Activated gamma-delta T cell (primary cell): ENCODE results near the gene UQCRQ.

Experiments
- DNase-seq: peaks from one replicate; lab custom pipeline; 2025; lab: John Stamatoyannopoulos, UW

UQCRQ gene

DNA sequence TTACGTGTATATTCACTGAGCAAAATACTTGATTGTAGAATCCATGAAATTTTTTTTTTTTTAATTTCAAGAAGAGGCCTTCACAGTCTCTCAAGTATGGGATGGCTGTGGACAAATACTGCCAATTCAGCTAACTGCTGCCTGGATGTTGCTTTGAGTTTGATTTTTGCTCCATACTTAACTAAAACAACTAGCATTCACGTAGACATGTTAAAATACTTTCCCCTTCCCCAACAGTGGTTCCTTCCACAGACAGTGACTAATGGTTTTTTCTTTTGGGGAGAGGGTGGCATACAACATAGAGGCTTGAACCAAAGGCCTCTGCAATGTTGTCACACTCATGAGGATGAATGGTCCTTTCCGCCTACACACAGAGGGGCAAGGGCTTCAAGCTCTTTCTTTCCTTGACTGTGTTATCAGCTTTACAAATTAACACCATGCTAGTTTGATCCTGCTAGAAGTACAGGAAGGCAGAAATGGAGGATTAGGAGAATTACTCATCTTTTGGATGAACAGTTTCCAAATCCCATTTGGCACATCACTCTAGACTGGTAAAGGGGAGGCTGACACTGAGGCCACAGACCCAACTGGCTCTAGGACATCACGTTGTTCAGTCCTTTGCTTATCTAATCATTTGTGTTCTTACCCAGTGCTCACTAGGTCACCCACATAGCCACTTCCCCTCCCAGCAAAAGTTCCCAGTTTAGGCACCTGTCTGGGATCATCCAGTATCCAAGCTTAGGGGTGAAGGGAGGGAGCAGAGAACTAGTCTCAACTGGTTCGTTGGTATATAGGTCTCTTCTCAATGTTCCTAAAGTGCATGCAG lies 5.2 kb downstream of the UQCRQ start:
- no peak for DNase-seq

DNA sequence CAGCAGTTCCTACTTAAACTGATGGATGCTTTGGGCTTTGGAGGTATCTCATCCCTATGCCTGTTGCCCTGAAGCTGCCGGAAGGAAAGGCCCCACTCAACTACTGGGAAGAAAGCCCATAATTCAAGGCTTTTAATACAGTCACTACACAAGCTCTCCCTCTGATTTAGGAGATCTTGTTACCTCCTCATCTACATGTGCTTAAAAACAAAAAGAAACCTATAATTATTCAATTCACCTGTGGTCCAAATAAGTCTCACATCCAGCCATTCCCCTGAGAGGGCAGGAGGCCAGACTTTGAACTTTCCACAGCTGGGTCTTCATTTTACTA lies 6.3 kb downstream of the UQCRQ start:
- DNase-seq, result no peak

DNA sequence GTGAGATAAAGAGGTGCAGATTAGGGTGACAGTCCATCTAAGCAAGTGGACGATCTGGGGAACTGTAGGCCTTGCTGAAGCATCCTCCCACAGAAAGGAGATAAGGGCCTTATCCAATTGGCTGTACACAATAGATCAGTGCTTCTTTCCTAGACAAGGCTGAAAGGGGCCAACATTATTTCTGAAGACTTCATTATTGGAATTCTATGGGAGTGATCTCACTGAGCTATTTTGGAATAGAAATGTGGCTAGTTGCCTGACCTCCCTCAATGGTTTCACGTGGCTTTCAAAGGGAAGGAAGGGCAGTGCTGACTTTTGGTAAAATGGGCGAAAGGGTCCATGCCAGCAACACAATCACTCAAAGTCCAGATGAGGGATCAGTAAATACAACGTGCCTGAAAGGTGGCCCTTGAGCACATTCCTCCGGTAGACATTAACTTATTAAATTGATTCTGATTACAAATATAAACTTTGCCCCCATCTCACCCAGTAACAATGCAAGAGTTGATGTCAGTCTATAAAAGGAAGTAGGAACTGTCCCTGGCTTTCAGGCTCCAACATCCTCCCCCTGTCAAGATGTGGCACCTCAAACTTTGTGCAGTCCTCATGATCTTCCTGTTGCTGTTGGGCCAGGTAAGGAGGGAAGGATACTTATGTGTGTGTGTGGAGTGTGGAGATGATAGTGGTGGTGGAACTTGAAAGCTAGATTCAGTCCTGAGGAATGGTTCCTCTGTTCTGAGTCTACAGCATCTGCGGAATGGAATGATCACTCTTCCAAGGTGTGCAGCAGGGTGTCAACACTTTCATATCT lies 6.9 kb downstream of the UQCRQ start, which contains the start of gene LEAP2:
Gene LEAP2 (plus strand): TSS at position 550 of the 811 bp plus-strand sequence. CDS start 27 bp downstream, at position 577.
- DNase-seq, result no peak

DNA sequence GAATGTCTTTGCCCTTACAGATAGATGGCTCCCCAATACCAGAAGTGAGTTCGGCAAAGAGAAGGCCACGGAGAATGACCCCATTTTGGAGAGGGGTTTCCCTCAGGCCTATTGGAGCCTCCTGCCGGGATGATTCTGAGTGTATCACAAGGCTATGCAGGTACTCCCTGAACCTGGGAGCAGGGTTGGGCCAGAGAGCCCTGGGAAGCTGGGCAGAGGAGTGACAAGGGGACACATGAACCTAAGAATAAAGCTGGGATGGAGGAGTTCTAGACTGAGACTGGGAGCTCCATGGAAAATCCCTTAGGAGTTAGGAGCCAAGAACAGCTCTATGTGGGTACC lies 7.5 kb downstream of the UQCRQ start:
- DNase-seq, result no peak

DNA sequence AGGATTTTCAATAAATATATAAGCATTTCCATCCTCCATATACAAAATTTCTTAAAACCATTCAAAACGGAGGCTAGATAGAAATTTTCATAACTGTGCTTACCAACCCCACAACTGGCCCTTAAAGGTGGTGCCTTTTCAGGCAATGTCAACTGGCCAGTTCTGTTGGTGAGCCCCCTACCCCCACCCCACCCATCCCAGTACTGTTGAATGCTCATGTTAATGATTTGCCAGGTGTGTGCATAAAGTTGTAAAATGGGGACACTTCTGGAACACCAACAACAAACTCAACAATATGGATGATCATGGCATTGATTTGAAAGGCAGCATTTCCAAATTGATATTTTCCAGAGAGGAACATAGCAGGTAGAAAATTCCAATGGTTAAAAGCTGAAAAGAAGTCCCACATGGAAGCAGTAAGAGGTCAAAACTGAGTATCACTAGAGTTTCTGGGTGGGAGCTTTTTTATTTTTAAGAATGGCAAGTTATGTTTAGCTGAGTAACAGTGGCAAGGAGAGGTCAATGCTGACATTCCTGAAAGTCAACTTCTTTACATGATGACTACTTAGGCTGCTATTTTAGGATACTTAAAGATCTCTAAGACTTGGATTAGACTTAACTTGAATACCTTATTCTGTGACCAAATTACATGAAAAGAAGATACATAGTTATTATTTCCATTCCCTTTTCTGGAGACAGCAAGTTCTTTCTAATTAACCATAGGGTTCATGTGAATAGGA lies 9.7 kb downstream of the UQCRQ start:
- no peak for DNase-seq

DNA sequence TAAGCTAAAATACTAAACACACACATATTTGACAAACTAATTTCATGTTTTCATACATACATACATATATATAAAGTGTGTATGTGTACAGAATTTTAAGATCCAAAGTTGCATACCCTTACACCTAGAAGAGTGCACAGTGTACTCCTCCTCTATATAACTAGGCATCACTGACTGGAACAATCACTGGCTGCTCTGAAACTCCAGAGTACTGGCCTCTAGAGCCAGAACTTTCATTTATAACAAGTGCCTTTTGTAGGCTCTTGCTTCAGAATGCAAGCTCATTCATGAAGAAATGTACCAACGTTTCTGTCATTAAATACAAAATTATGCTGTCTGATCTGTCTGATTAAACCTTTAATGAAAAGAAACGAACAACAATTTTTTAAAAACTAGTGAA lies 11.0 kb downstream of the UQCRQ start:
- DNase-seq, result no peak

DNA sequence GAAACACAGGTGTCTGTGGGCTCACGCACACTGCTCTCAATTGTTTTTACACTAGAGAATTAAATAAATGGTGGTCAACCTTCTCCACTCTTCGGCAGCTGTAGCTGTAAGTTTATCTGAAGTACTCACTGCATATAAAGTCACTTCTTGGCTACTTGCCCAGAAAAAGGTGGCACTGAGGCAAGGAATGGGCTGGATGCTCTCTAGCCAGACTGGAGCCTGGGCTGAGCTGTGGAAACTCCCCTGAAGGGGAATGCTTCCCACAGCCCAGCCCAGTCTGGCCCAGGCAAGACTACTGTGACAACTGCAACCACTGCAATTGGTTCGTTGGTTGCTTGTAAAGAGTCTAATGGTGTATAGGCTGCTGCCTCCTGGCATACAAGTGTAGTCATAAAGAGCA lies 11.5 kb downstream of the UQCRQ start:
- DNase-seq, result no peak

DNA sequence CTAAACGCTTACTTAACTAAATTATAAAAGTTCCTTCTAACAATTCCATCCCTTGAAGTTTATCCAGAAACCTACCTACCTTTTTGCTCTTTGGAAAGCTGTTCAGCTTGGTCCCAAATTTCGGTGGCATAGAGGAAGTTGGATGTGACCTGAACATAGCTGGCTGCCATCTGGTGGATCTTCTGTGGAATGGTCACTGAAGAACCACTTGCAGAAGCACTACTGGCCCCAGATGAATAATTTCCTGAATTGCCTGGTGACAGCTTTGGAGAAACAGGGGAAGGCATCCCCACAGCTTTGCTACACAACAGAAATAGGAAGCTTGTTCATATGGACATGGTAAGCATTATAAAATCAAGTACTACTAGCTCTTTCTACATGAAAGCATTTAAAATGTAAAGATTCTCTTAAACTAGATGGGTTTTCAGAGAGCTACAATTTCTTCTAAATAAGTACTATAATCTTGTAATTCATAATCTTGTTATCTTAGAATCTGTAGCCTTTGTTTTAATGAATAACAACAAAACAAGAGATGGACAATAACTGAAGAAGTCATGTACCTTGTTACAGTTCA lies 16.9 kb downstream of the UQCRQ start:
- no peak for DNase-seq

DNA sequence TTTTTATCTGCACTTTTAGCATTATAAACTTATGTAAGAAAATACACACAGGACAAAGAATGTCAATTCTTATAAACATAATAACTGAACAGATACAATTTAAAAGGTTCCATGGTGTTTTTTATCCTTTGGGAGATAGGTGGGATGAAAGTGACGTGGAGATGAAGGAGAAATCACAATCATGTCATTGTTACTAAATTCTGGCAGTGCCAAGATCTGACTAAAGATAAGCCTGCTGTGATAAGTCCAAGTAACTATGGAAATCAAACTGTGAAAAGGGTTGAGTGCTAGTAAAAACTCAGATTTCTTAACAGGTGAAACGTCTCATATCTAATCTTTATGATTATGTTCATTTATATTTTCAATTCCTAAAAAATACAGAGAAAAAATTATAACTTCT lies 18.1 kb downstream of the UQCRQ start:
- DNase-seq, result no peak

DNA sequence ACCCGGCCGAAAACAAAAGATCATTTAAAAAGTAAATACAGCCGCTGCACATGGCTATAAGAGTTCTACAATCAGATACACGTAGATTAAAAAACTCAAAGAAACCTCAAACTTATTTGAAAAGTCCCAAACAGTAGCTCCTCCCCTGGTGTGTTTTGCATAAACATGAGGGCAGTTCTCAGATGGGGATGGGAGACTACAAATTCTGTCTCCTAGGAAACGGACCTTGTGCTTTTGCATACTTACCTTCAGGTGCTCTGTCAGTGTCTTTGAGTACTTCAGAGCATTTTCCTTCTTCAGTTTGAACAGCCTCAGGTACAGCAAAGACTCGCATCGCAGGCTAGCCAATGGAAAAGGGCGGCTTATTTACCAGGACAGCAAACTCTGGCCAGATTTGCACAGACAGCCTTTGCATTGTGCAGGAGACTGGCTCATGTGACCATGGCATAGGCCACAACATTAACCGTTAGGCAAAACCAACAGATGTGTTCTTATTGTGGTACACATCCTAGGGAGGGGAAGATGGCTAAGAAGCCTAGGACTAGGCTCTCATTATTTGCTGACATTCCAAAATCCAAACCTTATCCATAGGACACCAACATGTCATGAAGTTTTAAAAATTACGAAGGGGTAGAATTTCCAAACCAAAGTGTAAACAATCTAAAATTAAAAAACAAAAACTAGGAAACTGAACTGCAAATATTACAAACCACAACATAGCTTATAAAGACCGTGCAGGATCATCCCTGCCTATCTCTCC lies 19.8 kb downstream of the UQCRQ start:
- DNase-seq, result no peak

DNA sequence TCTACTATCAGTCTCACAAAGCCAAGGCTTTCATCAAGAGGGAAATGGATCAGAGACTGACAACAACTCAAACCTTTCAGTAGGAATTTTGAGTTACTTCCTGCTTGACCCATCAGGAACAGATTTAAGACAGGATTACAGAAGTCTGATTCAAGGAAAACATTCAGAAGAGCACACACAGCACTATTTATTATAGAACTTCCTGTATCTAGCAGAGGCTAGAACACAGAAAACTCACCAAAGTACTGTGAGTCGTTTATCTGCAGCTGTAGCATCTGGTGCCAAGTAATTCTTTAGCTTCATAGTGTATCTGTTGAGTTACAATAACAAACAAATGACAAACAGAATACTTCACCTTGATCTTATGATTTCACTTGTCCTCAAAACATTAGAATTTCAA lies 20.8 kb downstream of the UQCRQ start:
- DNase-seq, result no peak

DNA sequence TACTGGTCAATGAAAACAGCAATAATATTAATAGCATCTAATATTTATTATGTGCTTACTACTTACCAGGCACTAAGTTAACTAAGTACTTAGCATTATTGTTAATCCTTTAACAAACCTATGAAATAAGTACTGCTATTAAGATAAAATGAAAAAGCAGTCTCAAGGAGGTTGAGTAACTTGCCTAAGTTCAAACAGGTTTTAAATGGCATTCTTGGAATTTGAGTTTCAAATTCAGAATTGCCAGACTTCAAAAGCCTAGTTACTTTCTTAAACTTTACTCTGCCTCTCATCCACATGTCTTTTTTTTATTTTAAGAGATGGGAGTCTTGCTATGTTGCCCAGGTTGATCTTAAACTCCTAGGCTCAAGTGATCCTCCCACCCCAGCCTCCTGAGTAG lies 23.1 kb downstream of the UQCRQ start:
- DNase-seq, result no peak

DNA sequence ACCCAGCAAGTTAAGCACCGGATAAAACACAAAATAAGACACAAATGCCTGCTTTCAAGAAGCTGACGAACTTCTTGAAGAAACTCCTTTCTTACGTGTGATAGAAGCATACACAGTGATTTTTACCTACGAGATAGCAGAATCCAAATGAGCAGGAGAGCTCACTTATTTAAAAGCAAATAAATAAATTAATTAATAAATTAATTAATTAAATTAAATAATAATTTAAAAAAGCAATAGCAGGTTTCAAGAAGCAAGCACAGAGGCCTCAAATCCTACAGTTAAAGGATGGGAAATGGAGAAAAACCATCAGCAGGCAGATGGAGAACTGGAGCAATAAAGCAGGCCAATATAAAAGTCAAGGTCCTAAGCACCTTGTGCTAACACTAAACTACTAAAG lies 24.4 kb downstream of the UQCRQ start:
- DNase-seq, result no peak

DNA sequence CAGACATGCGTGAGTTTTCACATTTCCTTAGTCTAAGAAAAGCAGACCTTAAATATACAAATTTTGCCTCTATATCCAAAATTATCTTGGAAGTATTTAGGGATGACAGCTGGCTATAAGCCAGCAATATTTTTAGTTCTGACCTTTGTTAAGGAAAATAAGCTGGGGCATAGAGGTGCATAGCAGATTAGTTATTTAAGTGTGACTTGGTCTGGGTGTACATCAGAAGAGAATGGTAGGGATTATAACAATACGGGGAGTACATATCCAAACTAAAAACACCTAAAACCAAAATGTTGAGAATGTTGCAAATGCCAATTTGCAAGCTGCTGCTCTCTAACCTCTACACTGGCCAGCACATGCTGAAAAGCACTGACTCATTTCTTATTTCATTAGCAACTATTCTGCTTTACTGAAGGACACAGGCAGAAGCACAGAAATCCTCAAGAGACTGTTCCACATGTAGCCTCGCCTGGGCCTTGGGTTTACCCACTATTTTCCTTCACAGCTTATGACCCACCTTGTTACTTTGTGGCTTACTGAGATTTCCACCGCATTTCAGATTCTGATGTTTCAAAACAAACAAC lies 29.4 kb downstream of the UQCRQ start:
- DNase-seq, result no peak

DNA sequence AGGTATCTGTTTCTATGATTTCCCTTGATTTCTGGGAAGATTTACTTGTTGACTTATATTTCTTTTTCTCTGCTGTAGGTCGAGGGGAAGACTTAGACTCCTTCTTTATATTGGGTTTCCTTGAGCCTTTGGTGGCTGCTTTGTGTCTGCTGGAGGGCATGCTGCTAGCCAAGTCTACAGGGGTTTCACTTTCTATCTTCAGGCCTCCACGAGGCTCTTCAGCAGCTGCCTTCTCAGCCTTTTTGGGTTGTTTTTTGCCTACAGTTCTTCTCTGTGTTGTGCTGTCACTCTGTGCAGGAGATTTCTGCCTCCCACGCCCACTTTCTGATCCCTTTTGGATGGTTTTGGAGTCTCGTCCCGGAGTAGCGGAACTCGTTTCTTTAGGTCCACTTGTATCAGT lies 30.2 kb downstream of the UQCRQ start:
- DNase-seq, result no peak

DNA sequence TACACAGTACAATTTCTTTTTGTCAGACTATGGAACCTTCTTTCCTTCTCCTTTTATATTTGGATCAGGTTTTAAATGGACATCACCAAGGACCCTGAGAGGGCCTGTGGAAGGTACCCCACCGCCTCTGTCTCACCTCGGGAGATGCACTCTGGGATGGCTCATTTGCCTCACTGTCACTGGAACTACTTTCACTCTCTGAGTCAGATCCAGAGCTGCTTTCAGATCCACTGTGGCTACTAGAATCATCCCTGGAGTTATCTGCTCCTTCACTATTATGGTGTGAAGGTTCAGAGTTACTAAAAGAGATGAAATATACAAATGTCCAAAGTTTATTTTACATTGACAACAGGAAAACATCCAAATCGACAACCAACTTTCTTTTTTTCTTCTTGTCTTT lies 31.7 kb downstream of the UQCRQ start:
- DNase-seq, result no peak

DNA sequence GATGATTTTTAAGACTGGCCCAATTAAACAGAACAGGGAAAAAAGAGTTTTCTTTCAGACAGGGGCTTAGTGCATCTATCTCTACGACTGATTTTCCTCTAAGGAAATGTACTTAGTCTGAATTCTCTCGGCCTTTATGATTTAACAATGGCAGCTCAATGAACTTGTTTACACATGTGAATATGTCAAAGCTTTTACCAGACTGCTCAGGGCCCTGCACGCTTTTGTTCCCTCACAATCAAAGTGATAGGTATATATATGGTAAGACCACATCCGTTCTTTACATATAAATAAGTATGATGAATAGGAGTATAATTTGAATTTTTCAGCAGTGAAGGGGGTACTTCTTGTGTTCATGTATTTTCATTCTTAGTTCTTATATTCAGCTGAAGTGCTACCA lies 34.6 kb downstream of the UQCRQ start:
- DNase-seq, result no peak

DNA sequence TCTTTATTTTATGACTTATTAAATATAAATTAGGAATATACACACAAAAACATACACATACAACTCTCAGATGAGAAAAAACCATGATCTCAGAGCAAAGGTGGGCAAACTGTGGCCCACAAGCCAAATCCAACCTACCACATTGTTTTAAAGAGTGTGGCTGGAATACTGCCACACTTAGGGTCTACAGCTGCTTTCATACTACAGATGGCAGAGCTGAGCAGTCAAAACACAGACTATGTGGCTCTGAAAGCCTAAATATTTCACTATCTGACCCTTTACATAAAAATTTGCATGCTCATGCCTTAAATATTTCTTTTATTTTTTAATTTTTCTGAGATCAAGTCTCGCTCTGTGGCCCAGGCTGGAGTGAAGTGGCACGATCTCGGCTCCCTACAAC lies 35.3 kb downstream of the UQCRQ start:
- no peak for DNase-seq

DNA sequence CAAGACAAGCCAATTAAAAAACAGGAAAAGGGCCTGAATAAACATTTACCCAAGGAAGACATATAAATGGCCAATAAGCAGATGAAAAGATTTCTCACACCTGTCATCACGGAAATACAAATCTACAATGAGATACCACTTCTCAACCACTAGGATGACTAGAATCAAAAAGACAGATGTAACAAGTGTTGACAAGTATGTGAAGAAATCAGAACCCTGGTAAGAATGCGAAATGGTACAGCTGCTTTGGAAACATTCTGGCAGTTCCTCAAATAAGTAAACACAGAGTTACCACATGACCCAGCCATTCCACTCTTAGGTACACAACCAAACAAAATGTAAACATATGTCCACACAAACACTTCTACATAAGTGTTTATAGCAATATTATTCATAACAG lies 39.5 kb downstream of the UQCRQ start:
- no peak for DNase-seq

DNA sequence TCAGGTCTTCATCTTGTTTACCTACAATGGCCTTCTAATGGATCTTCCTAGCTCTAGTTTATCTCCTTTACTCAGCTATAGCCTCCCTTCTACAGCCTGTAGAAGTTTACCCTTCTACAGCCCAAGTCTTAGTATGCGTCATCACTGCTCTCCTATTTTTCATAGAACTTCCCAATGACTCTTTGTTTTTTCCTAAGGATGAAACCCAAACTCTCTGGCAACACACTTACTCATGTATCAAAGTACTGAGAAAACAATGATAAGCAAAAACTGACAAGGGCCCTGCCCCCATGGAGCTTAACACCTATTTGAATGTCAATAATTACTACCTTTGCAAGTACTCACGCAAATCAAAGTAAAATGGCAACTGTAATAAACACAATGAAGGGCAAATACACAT lies 40.7 kb downstream of the UQCRQ start:
- DNase-seq, result no peak

DNA sequence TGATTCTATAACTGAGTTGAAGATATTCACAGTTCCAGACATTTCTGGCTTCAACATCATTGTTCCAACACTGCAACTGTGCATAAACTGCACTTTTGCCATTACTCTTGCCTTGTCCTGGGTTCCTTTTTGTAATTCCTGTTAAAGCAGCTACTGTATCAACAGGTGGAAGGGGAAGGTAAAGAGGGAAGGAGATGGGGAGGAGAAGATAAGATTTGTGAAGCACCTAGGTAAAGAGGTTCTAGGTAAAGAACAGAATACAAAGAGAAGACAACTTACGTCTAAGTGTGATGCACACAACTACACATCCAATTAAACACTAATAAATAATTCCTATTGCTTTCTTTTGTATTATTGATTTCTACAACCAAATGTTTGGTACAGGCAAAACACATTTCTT lies 43.3 kb downstream of the UQCRQ start:
- no peak for DNase-seq
